Mucosa of stomach (tissue), 1 donor: ENCODE measurements around the gene IL22RA1.

ENCODE experiments used
- H3K27me3 ChIP-seq: one replicate; pipeline ENCODE4 v1.7.0; 2013; ENCODE audit warnings: mild to moderate bottlenecking, low read length; ENCODE audit not compliant: control insufficient read depth, insufficient read depth
- H3K36me3 ChIP-seq: one replicate; pipeline ENCODE4 v1.7.0; 2013; ENCODE audit warnings: low read length; ENCODE audit not compliant: control insufficient read depth, insufficient read depth
- H3K4me1 ChIP-seq: one replicate; pipeline ENCODE4 v1.7.0; 2013; ENCODE audit warnings: mild to moderate bottlenecking, low read length; ENCODE audit not compliant: control insufficient read depth, insufficient read depth
- H3K4me3 ChIP-seq: one replicate; pipeline ENCODE4 v1.7.0; 2013; ENCODE audit warnings: low read length
- H3K9ac ChIP-seq: one replicate; pipeline ENCODE4 v1.7.0; 2013; ENCODE audit warnings: mild to moderate bottlenecking, low read length, moderate library complexity
- H3K9me3 ChIP-seq: one replicate; pipeline ENCODE4 v1.7.0; 2013; ENCODE audit warnings: mild to moderate bottlenecking, low read length, moderate library complexity; ENCODE audit not compliant: control insufficient read depth
- donor health status: Pancreatic carcinoma.

IL22RA1 gene

GRCh38 chr1:24108334-24109165 is 34.4 kb downstream of the IL22RA1 start:
- no peak overlapping the region for H3K4me3 ChIP-seq
- no peak overlapping the region for H3K9ac ChIP-seq

GRCh38 chr1:24107462-24108138 is 35.3 kb downstream of the IL22RA1 start:
- peaks cover 16% of the 10 kb centered on the region for H3K27me3 ChIP-seq
- H3K9me3 ChIP-seq: no peaks in the 10 kb centered on the region
- H3K9ac ChIP-seq: no peak overlapping the region
- H3K36me3 ChIP-seq: no peaks in the 10 kb centered on the region
- no peak overlapping the region for H3K4me3 ChIP-seq
- peaks cover 15% of the 10 kb centered on the region for H3K4me1 ChIP-seq

More at GRCh38 chr1:24108334-24109165, 34.4 kb downstream of the IL22RA1 start:
- Histone ChIP-seq H3K27me3 (peaks cover 17% of the 10 kb centered on the region), H3K9me3 (no peaks in the 10 kb centered on the region), H3K4me1 (peaks cover 15% of the 10 kb centered on the region), H3K36me3 (no peaks in the 10 kb centered on the region)

GRCh38 chr1:24105368-24106160 is 37.4 kb downstream of the IL22RA1 start:
- Histone ChIP-seq H3K4me1 (peaks cover 16% of the 10 kb centered on the region), H3K9me3 (no peaks in the 10 kb centered on the region)

GRCh38 chr1:24104854-24105253 is 38.1 kb downstream of the IL22RA1 start:
- H3K9ac ChIP-seq: no peak overlapping the region
- H3K4me1 ChIP-seq: peaks cover 16% of the 10 kb centered on the region
- no peak overlapping the region for H3K4me3 ChIP-seq
- H3K36me3 ChIP-seq: no peaks in the 10 kb centered on the region
- H3K9me3 ChIP-seq: no peaks in the 10 kb centered on the region
- H3K27me3 ChIP-seq: peaks cover 2% of the 10 kb centered on the region

More at GRCh38 chr1:24105368-24106160, 37.4 kb downstream of the IL22RA1 start:
- Histone ChIP-seq H3K4me3 (no peak overlapping the region), H3K9ac (no peak overlapping the region), H3K27me3 (peaks cover 3% of the 10 kb centered on the region), H3K36me3 (no peaks in the 10 kb centered on the region)

GRCh38 chr1:24103879-24104278 is 39.1 kb downstream of the IL22RA1 start:
- H3K36me3 ChIP-seq: no peaks in the 10 kb centered on the region
- no peaks in the 10 kb centered on the region for H3K9me3 ChIP-seq
- no peak overlapping the region for H3K9ac ChIP-seq
- H3K4me3 ChIP-seq: no peak overlapping the region
- peaks cover 21% of the 10 kb centered on the region for H3K4me1 ChIP-seq
- H3K27me3 ChIP-seq: no peaks in the 10 kb centered on the region

GRCh38 chr1:24103408-24103807 is 39.5 kb downstream of the IL22RA1 start:
- no peaks in the 10 kb centered on the region for H3K36me3 ChIP-seq
- no peak overlapping the region for H3K4me3 ChIP-seq
- H3K9ac ChIP-seq: no peak overlapping the region
- H3K4me1 ChIP-seq: peaks cover 20% of the 10 kb centered on the region
- no peaks in the 10 kb centered on the region for H3K27me3 ChIP-seq
- no peaks in the 10 kb centered on the region for H3K9me3 ChIP-seq

- H3K4me1 ChIP-seq: peaks cover 20% of the 10 kb centered on the region
- no peak overlapping the region for H3K9ac ChIP-seq
- no peaks in the 10 kb centered on the region for H3K9me3 ChIP-seq
- no peaks in the 10 kb centered on the region for H3K36me3 ChIP-seq
- H3K4me3 ChIP-seq: no peak overlapping the region
- no peaks in the 10 kb centered on the region for H3K27me3 ChIP-seq
Observed at GRCh38 chr1:24102961-24103360, 40.0 kb downstream of the IL22RA1 start.

GRCh38 chr1:24101796-24102586 is 40.9 kb downstream of the IL22RA1 start:
- Histone ChIP-seq H3K9ac (no peak overlapping the region), H3K4me1 (peaks cover 20% of the 10 kb centered on the region), H3K36me3 (no peaks in the 10 kb centered on the region), H3K9me3 (no peaks in the 10 kb centered on the region), H3K27me3 (no peaks in the 10 kb centered on the region), H3K4me3 (no peak overlapping the region)

GRCh38 chr1:24100945-24101737 is 41.8 kb downstream of the IL22RA1 start:
- Histone ChIP-seq H3K4me3 (no peak overlapping the region), H3K9ac (no peak overlapping the region), H3K27me3 (no peaks in the 10 kb centered on the region), H3K36me3 (no peaks in the 10 kb centered on the region), H3K9me3 (no peaks in the 10 kb centered on the region), H3K4me1 (peaks cover 20% of the 10 kb centered on the region)

GRCh38 chr1:24098943-24099638 is 43.8 kb downstream of the IL22RA1 start:
- no peaks in the 10 kb centered on the region for H3K27me3 ChIP-seq
- no peak overlapping the region for H3K9ac ChIP-seq
- no peaks in the 10 kb centered on the region for H3K9me3 ChIP-seq
- H3K36me3 ChIP-seq: no peaks in the 10 kb centered on the region
- no peak overlapping the region for H3K4me3 ChIP-seq
- H3K4me1 ChIP-seq: peaks cover 15% of the 10 kb centered on the region
